K562 (cell line): ENCODE data around the gene LY6G6D. TPM values are rescaled to one million over a fixed set of nuclear protein-coding genes. Genes with fewer than 3 reads are reported as not detected.

Experiments
- CBX1 ChIP-seq: sonication (generic); IDR thresholded peaks from 2 replicates; pipeline ENCODE4 v1.6.1; 2016; ENCODE audit warnings: antibody characterized with exemption, low read depth, mild to moderate bottlenecking
- CHCHD3 ChIP-seq: fragments of 250-450 bp; sonication (Bioruptor Pico); IDR thresholded peaks from 2 replicates; pipeline ENCODE4 v2.1.2; 2022; ENCODE audit warnings: mild to moderate bottlenecking
- EWSR1 ChIP-seq: fragments of 450-650 bp; IDR thresholded peaks from 2 replicates; pipeline ENCODE4 v1.6.1; 2018; ENCODE audit warnings: borderline replicate concordance, mild to moderate bottlenecking, low read depth, moderate library complexity; ENCODE audit not compliant: partially characterized antibody
- HDAC6 ChIP-seq: IDR thresholded peaks from 2 replicates; pipeline ENCODE4 v1.6.1; 2012; ENCODE audit warnings: low read depth, mild to moderate bottlenecking, control low read depth, inconsistent platforms, low read length, moderate library complexity
- KLF16 ChIP-seq: IDR thresholded peaks from 2 replicates; pipeline ENCODE4 v1.6.1; 2016; ENCODE audit warnings: antibody characterized with exemption
- L3MBTL2 ChIP-seq: fragments of 450-650 bp; IDR thresholded peaks from 2 replicates; pipeline ENCODE4 v1.6.1; 2016; ENCODE audit warnings: mild to moderate bottlenecking, moderate library complexity
- RBM17 ChIP-seq: fragments of 200-400 bp; formaldehyde crosslinking; IDR thresholded peaks from 2 replicates; pipeline ENCODE4 v1.6.1; 2017; ENCODE audit warnings: low read depth, mild to moderate bottlenecking, low read length, borderline replicate concordance
- SMARCE1 ChIP-seq: fragments of 450-650 bp; IDR thresholded peaks from 2 replicates; pipeline ENCODE4 v1.7.1; 2016; ENCODE audit warnings: mild to moderate bottlenecking
- SNIP1 ChIP-seq: fragments of 450-650 bp; IDR thresholded peaks from 2 replicates; pipeline ENCODE4 v1.7.1; 2017; ENCODE audit warnings: low read depth, mild to moderate bottlenecking
- TRIM24 ChIP-seq, 2 experiments: fragments of 450-650 bp; IDR thresholded peaks; 2 replicates each; pipeline ENCODE4 v1.6.1; 2016
- ZBTB7A ChIP-seq: IDR thresholded peaks from 2 replicates; pipeline ENCODE4 v1.6.1; 2011; ENCODE audit warnings: low read depth, mild to moderate bottlenecking, low read length, moderate library complexity, borderline replicate concordance; ENCODE audit not compliant: control insufficient read depth
- ZNF444 ChIP-seq: fragments of 250-450 bp; sonication (Bioruptor Pico); IDR thresholded peaks from 2 replicates; pipeline ENCODE4 v1.4.0; 2020; ENCODE audit warnings: mild to moderate bottlenecking, moderate library complexity
- ZNF57 ChIP-seq: fragments of 450-650 bp; formaldehyde crosslinking; IDR thresholded peaks from 2 replicates; pipeline ENCODE4 v1.4.0; 2020; ENCODE audit warnings: mild to moderate bottlenecking, moderate library complexity
- ZNF668 ChIP-seq: fragments of 250-450 bp; sonication (Bioruptor Pico); IDR thresholded peaks from 2 replicates; pipeline ENCODE4 v1.8.0; 2022; ENCODE audit warnings: mild to moderate bottlenecking, inconsistent platforms
- polyA plus RNA-seq, 8 experiments: library from polyadenylated mRNA; depleted of rRNA in 4 of 8; stranded (reverse) in 5 of 8; unstranded in 3 of 8; fragments of >200 nt; fragmentation: Nextera tagmentation in 2 of 8; fragmentation: Illumina TruSeq in 1 of 8; extraction: Ambion mirVana in 2 of 8; extraction: Trizol in 1 of 8; gene quantifications; 2 replicates each; pipeline versions ENCODE4 v1.2.1 to v1.2.3, GENCODE V29; 2011 to 2014; ENCODE audit warnings: inconsistent platforms in 1 of 8, missing spikeins in 1 of 8
- total RNA-seq, 7 experiments: library from RNA; depleted of rRNA in 6 of 7; stranded (reverse); fragments of >200 nt in 6 of 7; fragmentation: Illumina TruSeq in 2 of 7; extraction: Trizol in 2 of 7; gene quantifications; 2 replicates each; pipeline versions ENCODE4 v1.2.1 to v1.2.3, GENCODE V29; 2011 to 2021; ENCODE audit warnings: low replicate concordance in 1 of 7
- TF ChIP-seq, protein P1 (sequence below): fragments of 250-450 bp; sonication (Bioruptor Pico); IDR thresholded peaks from 2 replicates; pipeline ENCODE4 v1.5.0; 2021; ENCODE audit warnings: mild to moderate bottlenecking, moderate library complexity
- TF ChIP-seq, protein P2 (sequence below): sonication (generic); formaldehyde crosslinking; IDR thresholded peaks from 2 replicates; pipeline ENCODE4 v1.8.1; 2023; ENCODE audit warnings: mild to moderate bottlenecking, missing genetic modification reagents
- TF ChIP-seq, protein P3 (sequence below): sonication (generic); formaldehyde crosslinking; IDR thresholded peaks from 2 replicates; pipeline ENCODE4 v1.8.0; 2022; ENCODE audit warnings: mild to moderate bottlenecking, missing genetic modification reagents
- TF ChIP-seq, protein P4 (sequence below), 2 experiments: fragments of 250-450 bp in 1 of 2; fragments of 450-650 bp in 1 of 2; sonication (Bioruptor Pico) in 1 of 2; IDR thresholded peaks; 2 replicates each; pipeline versions ENCODE4 v1.6.1 to v1.8.0; 2016 to 2021; ENCODE audit warnings: mild to moderate bottlenecking in 2 of 2, moderate library complexity in 2 of 2, missing compliant biosample characterization in 1 of 2, missing genetic modification characterization in 1 of 2
- TF ChIP-seq, protein P5 (sequence below): fragments of 200-400 bp; formaldehyde crosslinking; IDR thresholded peaks from 2 replicates; pipeline ENCODE4 v1.6.1; 2017; ENCODE audit warnings: mild to moderate bottlenecking, low read depth, low read length, moderate library complexity

LY6G6D gene
- total and polyA plus RNA-seq, 9 of the 15 experiments (the other 6 are each of a cell fraction or from before 2014, with no cell fraction given) = 0.30 to 0.38 TPM; not detected in 7

DNA sequence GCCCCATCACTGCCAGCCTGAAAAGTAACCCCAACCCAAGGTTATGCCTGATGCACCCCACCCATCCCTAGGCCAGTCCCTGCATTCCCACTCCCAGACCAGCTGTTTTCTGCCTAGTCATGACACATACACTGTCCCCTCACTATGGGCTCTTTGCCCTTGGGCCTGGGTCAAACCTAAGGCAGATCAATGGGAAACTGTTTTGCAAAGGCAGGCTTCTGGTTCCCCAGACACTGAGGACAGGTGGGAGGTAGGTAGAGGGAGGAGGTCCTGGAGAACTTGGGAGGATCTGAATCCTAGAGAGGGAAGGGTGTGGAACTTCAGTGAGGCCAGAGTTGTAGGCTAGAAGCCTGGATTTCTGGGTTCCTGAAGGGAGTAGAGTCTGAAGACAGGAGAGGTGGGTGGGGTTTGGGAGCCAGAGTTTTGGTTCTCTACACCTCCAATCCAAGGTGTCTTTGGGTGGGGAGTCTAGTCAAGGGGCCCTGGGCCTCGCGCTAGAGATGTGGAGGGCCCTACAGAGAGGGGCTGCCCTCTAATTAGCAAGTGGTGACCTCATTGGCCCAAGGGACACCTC is 19.2 kb downstream of the LY6G6D start (continued):
- TF ChIP-seq TRIM24 (IDR thresholded peaks at IDR 0.05) = no peak
- no peak for TF ChIP-seq HDAC6
- no peak for TF ChIP-seq ZNF444 (CRISPR knock-in tag)
- no peak for TF ChIP-seq SNIP1
- TF ChIP-seq CBX1 = no peak
- TF ChIP-seq, protein P1, sequence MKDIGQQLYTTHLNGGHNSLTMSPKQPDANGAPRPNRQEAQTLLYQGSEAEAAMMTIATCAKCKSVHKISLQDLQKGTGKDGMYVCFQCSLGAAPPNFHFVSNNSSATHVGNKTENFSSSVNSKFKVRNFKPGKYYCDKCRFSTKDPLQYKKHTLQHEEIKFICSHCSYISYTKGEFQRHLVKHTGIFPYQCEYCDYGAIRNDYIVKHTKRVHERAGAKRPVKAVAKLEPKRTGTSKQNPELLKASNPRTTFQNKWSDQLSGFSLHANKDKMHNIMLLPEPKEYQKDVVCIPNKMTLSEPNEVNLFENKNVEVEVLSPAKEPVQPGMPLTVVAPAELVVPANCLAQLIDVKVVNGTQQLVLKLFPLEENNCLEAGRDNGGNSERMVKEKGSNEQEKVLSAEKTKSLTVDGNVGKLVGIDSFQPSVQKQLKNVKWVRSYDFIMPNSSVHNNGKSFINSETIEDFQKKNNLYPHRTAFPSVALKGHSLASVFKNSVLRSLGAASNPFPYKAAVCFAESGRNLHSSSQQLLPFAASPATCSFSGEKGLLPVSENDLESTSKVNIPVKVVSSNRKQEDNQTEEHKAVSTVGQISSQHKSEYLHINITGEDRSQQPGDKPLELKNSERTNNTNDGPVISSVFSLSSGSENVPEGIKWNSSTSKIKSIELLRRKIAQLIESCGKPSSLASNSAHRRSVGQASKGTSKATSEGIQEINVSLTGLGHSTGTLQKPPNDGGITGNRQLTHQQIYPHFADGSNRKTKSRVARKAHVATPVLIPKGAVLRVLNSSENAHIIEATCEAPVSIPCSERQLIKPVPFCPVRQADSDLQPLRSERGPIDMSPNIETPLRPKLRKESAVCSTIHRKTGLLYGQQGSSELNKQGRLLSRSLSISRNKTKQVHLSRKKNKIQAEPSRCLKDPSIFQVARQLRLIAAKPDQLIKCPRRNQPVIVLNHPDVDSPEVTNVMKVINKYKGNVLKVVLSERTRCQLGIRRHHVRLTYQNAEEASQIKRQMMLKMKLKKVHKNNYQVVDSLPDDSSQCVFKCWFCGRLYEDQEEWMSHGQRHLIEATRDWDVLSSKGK (CRISPR knock-in tag) = 0 out of 2 replicates have a peak, but pooled peaks have one; percentile 12
- TF ChIP-seq KLF16 = no peak
- TF ChIP-seq ZNF57 = 0 out of 2 replicates have a peak, but pooled peaks have one; percentile 6
- TF ChIP-seq ZNF668 (CRISPR knock-in tag) = no peak
- no peak for TF ChIP-seq SMARCE1
- TF ChIP-seq, protein P2, sequence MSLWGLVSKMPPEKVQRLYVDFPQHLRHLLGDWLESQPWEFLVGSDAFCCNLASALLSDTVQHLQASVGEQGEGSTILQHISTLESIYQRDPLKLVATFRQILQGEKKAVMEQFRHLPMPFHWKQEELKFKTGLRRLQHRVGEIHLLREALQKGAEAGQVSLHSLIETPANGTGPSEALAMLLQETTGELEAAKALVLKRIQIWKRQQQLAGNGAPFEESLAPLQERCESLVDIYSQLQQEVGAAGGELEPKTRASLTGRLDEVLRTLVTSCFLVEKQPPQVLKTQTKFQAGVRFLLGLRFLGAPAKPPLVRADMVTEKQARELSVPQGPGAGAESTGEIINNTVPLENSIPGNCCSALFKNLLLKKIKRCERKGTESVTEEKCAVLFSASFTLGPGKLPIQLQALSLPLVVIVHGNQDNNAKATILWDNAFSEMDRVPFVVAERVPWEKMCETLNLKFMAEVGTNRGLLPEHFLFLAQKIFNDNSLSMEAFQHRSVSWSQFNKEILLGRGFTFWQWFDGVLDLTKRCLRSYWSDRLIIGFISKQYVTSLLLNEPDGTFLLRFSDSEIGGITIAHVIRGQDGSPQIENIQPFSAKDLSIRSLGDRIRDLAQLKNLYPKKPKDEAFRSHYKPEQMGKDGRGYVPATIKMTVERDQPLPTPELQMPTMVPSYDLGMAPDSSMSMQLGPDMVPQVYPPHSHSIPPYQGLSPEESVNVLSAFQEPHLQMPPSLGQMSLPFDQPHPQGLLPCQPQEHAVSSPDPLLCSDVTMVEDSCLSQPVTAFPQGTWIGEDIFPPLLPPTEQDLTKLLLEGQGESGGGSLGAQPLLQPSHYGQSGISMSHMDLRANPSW (CRISPR knock-in tag) = no peak; the same call in 1 of the 2 replicates
- TF ChIP-seq, protein P3, sequence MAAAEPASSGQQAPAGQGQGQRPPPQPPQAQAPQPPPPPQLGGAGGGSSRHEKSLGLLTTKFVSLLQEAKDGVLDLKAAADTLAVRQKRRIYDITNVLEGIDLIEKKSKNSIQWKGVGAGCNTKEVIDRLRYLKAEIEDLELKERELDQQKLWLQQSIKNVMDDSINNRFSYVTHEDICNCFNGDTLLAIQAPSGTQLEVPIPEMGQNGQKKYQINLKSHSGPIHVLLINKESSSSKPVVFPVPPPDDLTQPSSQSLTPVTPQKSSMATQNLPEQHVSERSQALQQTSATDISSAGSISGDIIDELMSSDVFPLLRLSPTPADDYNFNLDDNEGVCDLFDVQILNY = no peak
- TF ChIP-seq L3MBTL2 = no peak
- no peak for TF ChIP-seq ZBTB7A
- TF ChIP-seq, protein P4, sequence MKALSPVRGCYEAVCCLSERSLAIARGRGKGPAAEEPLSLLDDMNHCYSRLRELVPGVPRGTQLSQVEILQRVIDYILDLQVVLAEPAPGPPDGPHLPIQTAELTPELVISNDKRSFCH (CRISPR knock-in tag; IDR thresholded peaks at IDR 0.05) = no peak
- TF ChIP-seq, protein P4 (tag; IDR thresholded peaks at IDR 0.05) = no peak
- TF ChIP-seq RBM17 = no peak
- TF ChIP-seq, protein P5, sequence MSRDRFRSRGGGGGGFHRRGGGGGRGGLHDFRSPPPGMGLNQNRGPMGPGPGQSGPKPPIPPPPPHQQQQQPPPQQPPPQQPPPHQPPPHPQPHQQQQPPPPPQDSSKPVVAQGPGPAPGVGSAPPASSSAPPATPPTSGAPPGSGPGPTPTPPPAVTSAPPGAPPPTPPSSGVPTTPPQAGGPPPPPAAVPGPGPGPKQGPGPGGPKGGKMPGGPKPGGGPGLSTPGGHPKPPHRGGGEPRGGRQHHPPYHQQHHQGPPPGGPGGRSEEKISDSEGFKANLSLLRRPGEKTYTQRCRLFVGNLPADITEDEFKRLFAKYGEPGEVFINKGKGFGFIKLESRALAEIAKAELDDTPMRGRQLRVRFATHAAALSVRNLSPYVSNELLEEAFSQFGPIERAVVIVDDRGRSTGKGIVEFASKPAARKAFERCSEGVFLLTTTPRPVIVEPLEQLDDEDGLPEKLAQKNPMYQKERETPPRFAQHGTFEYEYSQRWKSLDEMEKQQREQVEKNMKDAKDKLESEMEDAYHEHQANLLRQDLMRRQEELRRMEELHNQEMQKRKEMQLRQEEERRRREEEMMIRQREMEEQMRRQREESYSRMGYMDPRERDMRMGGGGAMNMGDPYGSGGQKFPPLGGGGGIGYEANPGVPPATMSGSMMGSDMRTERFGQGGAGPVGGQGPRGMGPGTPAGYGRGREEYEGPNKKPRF = no peak
- no peak for TF ChIP-seq CHCHD3 (CRISPR knock-in tag)
- TF ChIP-seq EWSR1 = no peak
